CD4-positive, alpha-beta T cell treated with Interleukin-4 for 1 hour (primary cell): ENCODE measurements around the gene HCN2.

ENCODE experiments used
- DNase-seq, 2 donors: peaks; one replicate each; pipeline ENCODE4 v3.0.0-alpha.2; 2020 to 2022

The HCN2 gene

GRCh38 chr19:589693-590395 is at the start of gene HCN2:
Gene HCN2 (plus strand): TSS chr19:589881. CDS start chr19:589946, 65 bp downstream.
- DNase-seq: no peak

DNA sequence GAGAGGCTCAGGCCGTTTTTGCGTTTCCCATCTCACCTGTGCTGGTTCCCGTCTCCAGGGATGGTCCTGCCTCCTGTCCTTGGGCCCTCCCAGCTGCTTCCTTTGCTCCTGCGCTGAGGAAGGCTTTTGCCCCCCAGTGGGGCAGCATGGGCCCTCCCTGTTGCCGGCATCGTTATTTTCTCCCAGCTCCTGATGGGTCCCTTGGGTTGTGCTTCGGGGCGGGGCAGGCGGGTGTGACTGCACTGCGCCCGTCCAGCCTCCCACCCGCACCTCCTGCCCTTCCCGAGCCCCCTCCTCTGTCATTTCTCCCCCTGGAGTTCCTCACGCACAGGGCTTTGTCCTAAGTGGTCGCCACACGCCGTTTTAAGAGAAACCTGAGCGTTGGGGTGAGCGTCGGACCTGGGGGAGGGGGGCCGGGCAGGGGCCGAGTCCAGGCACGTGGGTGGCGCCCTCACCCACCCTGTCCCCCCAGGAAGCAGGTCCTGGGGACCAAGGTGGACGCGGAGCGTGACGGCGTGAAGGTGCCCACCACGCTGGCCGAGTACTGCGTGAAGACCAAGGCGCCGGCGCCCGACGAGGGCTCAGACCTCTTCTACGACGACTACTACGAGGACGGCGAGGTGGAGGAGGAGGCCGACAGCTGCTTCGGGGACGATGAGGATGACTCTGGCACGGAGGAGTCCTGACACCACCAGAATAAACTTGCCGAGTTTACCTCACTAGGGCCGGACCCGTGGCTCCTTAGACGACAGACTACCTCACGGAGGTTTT is 48.6 kb upstream of the HCN2 start:
- no peak for DNase-seq

- DNase-seq: no peak
Measured at GRCh38 chr19:541699-542098, 48.0 kb upstream of the HCN2 start.

DNA sequence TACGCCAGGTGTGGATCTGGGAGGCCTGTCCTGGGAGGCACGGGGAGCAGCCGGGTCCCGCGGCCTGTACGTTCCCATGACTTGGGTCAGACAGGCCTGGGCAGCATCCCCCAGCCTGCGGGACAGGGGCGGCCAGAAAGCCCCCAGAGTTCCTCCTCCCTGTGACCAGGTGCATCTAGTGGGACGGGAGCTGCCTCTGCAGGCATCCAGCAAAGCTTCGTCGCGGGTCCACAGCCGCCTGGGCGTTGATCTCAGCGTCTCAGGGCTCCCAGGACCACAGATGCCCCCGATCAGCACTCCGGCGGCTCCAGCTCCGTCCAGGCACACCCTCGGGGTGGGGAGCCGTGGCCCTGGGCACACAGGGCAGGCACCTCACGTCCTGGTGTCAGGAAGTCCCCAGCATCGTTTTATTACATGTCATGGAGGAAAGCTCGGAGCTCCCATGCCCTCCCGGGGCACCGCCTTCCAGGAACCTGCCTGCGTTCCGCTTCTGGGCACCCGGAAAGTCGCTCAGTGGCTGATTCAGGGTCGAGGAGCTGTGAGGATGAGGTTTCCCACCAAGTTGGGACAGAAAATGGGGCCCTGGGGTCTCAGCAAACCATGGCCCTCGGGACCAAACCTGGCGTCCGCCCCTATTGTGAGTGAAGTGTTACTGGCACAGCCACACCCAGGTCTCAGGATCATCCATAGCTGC is 47.4 kb upstream of the HCN2 start:
- no peak for DNase-seq

DNA sequence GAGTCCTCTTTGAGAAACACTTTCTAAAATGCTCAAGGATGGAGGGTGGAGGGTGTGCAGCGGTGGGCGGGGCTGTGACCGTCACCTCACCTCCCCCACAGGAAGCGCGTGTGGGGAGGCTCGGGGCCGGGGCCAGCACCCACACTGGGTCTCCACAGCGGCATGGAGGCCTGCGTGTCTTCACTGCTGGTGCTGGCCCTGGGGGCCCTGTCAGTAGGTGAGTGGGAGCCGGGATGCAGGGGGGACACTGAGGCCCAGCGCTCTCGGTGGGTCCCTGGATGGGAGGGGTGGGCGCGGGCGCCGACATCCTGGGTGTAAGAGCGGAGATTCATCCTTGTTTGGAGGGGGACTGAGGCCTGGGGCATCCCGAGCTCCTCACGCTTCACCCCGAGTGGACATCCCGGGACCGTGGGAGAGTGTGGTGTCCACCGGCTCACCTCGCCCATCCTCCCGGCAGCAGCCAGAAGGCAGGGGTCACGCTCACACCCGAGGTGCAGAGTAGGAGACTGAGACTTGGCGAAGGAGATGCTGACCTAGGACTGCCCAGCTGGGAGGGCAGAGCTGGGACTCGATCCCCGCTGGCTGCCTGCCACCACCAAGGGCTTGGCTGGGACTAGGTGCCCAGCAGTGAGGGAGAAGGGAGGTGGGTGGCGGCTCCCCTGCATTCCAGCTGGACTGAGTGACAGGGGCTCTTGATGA is 45.6 kb upstream of the HCN2 start, which contains the start of gene GZMM:
TSS of gene GZMM (plus strand) at position 144 of the 699 bp plus-strand sequence. CDS start at position 163, 19 bp downstream.
- DNase-seq: peak; percentile 87 to 91

DNA sequence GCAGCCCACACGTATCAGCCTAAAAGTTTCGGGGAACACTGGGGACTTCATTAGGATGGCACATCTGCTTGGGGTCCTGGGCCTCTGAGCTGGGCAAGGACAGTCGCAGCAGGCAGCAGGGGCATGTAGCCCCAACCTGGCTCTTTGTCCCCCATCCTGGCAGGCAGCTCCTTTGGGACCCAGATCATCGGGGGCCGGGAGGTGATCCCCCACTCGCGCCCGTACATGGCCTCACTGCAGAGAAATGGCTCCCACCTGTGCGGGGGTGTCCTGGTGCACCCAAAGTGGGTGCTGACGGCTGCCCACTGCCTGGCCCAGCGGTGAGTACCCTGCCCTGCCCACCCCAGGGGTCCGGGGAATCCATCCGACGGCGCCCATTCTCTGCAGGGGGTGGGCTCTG is 42.6 kb upstream of the HCN2 start:
- no peak for DNase-seq

GRCh38 chr19:547836-548720 is 41.6 kb upstream of the HCN2 start:
- no peak for DNase-seq

GRCh38 chr19:548886-549830 is 40.5 kb upstream of the HCN2 start:
- DNase-seq: no peak

DNA sequence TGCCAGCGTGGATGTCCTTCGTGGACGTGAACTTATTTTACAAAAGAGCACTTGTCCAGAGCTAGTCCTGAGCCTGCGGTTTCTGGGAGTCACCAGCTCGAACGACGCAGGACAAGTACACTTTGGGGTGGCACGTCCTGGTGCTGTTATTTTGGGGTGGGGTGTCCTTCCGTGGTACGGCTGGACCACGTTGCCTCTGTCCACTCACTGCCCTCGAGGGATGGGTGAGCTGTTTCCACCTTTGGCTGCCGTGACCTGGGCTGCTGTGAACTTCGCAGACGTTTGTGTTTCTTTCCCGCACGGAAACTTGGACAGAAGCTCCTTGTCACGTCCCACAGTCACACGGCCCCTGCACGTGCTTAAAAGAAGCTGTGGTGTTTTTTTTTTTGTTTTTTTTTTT is 34.9 kb upstream of the HCN2 start:
- DNase-seq: no peak

- DNase-seq: no peak
Measured at GRCh38 chr19:555474-555808, 34.2 kb upstream of the HCN2 start.

- no peak for DNase-seq
Measured at GRCh38 chr19:556611-557382, 32.9 kb upstream of the HCN2 start.

GRCh38 chr19:558770-559439 is 30.8 kb upstream of the HCN2 start:
- no peak for DNase-seq

DNA sequence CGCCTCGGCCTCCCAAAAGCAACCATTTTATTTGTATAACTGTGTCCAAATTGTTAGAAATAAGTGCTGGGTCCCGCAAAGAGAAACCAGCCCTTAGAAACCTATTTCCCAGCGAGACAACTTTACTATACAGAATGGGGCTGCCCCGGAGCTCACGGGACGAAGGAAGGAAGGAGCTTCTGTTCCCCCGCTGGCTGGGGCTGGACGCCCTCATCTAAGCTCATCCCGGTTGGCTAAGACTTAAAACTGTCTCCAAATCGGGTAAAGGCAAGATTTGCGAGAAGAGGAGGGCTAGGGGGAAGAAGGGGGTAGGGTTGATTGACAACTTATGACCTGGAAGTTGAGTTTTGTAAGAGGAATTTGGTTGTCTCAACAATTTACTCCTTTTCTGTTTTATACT is 29.6 kb upstream of the HCN2 start:
- DNase-seq: no peak

DNA sequence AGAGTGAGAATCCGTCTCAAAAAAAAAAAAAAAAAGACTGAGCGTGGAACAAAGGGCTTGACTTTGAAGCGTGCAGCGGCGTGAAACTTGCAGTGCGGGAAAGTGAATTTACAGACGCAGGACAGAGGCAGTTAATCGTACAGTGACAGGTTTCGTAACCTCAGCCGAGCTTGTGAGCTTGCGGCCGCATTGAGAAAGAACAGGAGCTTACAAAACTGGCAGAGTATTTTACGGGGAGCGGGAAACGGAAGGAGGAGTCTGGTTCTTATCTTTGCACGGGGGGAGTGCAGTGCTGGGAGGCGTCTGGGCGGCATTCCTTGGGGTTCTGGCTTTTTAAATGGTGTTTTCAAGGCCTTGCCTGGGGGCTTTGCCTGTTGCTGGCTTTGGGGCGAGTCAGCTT is 23.3 kb upstream of the HCN2 start:
- peak in 1 of 2 donors; percentile 44 for DNase-seq

- no peak for DNase-seq
Measured at GRCh38 chr19:566844-567243, 22.8 kb upstream of the HCN2 start.

- DNase-seq: no peak
Measured at GRCh38 chr19:567296-567900, 22.3 kb upstream of the HCN2 start.

DNA sequence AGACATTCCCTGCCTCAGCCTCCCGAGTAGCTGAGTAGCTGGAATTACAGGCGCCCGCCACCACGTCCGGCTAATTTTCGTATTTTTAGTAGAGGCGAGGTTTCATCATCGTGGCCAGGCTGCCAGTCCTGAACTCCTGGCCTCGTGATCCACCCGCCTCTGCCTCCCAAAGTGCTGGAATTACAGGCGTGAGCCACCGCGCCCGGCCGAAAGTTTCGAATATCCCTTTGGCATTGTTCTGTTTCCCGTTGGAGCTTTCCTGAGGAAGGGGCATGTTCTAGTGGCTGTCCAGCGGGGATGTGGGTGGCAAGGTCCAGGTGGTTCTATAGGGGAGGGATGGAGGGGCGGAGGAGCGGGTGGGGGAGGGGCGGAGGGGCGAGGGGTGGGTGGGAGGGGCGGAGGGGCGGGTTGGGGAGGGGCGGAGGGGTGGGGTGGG is 19.4 kb upstream of the HCN2 start:
- DNase-seq: no peak

- peak; percentile 56 to 61 for DNase-seq
Measured at GRCh38 chr19:570937-571565, 18.6 kb upstream of the HCN2 start.

DNA sequence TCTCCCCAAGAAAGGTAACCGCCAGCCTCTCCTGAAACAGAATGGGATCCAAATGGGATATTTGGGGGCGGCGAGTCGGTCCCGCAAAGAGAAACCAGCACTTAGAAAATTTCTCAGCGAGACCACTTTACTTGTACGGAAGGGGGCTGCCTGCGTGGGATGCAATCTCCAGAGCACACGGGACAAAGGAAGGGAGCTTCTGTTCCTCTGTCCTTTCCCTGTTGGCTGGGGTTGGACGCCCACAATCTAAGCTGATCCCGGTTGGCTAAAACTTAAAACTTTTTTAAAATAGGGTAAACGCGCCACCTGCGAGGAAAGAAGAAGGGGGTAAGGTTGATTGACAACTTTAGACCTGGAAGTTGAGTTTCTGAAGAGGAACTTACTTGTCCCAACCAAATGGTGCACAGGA is 18.1 kb upstream of the HCN2 start:
- no peak for DNase-seq
